ENCODE measurements around the gene TENM4. TPM values are rescaled to one million over a fixed set of nuclear protein-coding genes. Genes with fewer than 3 reads are reported as not detected.

The TENM4 gene
- total RNA-seq, 8 experiments from 2014 or later, result 0.59 to 82.2 (median 24.2) TPM

DNA sequence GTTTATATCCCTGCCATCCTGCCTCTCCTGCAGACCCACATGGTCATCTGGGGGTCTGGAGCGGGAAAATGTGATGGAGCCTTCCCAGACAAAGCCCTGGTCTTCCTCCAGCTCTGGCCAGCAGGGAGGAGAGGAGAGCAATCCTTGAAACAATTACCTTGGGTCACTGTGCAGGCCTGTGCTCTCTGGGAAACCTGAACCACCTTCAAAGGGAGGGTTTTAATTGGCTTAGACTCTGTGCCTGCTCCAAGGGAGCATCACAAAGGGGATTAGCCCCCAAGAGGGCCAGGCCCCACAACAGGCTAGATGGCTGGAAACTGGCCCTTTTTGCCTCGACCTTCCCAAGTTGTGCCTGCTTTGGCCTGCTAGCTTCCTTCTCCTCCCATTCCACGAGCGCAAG lies 351.9 kb downstream of the TENM4 start:
- H3K4me3 ChIP-seq, result no peak overlapping the region
- no peak overlapping the region for H3K27ac ChIP-seq
- peaks cover 27 to 32% of the 10 kb centered on the region in 2 donors for H3K4me1 ChIP-seq (replicated peaks in 1 of 2)
- in situ Hi-C loops (cut with MboI; ENCODE audit: low pct_unique_long_range_greater_than_20kb in 2 of 9, low sequenced_read_pairs in 9 of 9, unreplicated experiment in 9 of 9), result loop anchor here in 1 of 9 experiments (25.0 kb wide), 1 partner anchor 427 kb away; no protein-coding TSS in a partner anchor
- ATAC-seq (replicated peaks in 6 of 8), result no peak
- 27 to 100% (median 56%) methylated on average over 1 to 4 of the region's 4 CpGs; no CpG with 5 or more reads in 4 of the 10 experiments for WGBS, 10 experiments

DNA sequence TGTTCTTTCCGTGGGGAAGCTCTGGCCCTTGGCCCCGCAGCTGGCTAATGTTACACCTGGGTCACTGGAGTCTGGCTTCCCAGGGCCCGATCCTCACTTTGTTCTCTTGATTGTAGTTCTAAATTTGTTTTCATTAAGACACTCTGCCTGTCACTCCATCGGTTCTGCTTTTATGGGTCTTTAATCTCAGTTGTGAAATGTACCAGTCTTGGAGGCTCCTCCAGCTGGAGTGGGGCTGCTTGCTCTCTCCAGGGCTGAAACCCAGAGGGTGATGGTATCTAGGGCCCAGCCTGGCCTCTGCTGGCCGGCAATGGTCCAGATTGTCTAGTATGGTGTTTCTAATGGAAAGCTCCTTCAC lies 352.9 kb downstream of the TENM4 start:
- 20 to 83% (median 35%) methylated on average over 1 to 3 of the region's 5 CpGs; no CpG with 5 or more reads in 6 of the 10 experiments for whole genome bisulfite sequencing, 10 experiments
- Histone ChIP-seq H3K4me3 (no peak overlapping the region), H3K4me1 (replicated peaks in 1 of 2) (peaks cover 31 to 35% of the 10 kb centered on the region in 2 donors), H3K27ac (peak overlapping the region in 1 of 2 donors; percentile 19)
- peak in 5 of 8 experiments; percentile 39 to 60 (median 49) for ATAC-seq (replicated peaks in 6 of 8)
- in situ Hi-C loops (cut with MboI; ENCODE audit: low pct_unique_long_range_greater_than_20kb in 2 of 9, low sequenced_read_pairs in 9 of 9, unreplicated experiment in 9 of 9), result loop anchor here in 1 of 9 experiments (25.0 kb wide), 1 partner anchor 426 kb away; no protein-coding TSS in a partner anchor

DNA sequence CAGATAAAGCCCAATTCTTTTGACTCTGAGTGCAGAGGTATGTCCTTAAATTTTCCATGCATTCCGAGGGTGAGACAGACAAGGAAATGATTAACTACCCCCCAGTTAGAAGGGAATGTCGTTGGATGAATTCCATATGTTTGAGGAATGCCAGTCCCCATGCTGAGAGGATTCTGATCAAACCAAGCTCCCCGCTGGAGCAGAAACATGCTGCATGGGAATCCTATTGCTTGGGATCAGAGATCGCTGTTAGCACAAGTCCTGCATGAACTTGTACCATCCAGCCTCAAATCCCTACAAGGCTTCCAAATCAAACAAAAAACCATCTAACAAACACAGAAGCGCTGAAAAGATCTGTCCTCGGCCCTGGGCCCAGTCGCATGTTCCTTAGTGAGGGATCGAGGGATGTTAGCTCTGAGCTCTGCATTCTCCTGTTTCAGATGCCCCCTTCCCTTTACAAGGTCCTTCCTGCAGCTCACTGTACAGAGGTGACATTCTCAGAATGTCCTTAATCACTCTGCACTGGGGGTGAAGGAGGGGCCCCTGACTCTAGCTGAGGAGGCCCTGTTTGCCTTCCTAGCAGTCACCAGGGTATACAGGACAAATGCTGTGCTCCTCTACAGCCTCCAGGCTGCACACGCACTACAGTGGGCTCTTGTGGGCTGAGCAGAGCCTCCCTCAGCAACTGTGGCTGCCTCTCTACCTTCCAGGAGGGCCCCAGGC lies 353.4 kb downstream of the TENM4 start:
- peak in 6 of 8 experiments; percentile 43 to 93 (median 92) for ATAC-seq (replicated peaks in 6 of 8)
- Histone ChIP-seq H3K4me1 (replicated peaks in 1 of 2) (peaks cover 37 to 39% of the 10 kb centered on the region in 2 donors), H3K4me3 (no peak overlapping the region), H3K27ac (peak overlapping the region in 1 of 2 donors; percentile 19)
- in situ Hi-C loops (cut with MboI; ENCODE audit: low pct_unique_long_range_greater_than_20kb in 2 of 9, low sequenced_read_pairs in 9 of 9, unreplicated experiment in 9 of 9), result loop anchor here in 1 of 9 experiments (25.0 kb wide), 1 partner anchor 425 kb away; no protein-coding TSS in a partner anchor
- whole genome bisulfite sequencing, 10 experiments, result 0 to 80% (median 20%) methylated on average over 1 to 5 of the region's 9 CpGs; no CpG with 5 or more reads in 1 of the 10 experiments

DNA sequence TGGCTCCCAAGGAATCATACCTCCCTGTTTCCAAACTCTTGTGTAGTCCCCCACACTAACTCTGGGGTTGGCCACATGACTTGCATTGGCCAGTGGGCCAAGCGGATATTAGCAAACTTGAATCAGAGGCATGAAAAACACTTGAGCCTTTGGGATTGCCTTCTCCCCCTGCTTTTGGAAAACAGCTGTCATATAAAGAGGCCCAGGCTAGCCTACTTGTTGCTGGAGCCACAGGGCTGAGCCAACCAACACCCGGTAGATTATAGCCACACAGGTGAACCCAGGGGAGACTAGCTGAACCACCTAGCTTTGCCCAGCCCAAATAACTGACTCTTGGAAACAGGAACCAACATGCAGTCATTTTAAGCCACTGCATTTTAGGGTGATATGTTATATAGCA lies 354.8 kb downstream of the TENM4 start:
- no peak for ATAC-seq (replicated peaks in 6 of 8)
- Histone ChIP-seq H3K27ac (no peak overlapping the region), H3K4me3 (no peak overlapping the region), H3K4me1 (replicated peaks in 1 of 2) (peaks cover 39 to 47% of the 10 kb centered on the region in 2 donors)
- in situ Hi-C loops (cut with MboI; ENCODE audit: low pct_unique_long_range_greater_than_20kb in 2 of 9, low sequenced_read_pairs in 9 of 9, unreplicated experiment in 9 of 9), result loop anchor here in 1 of 9 experiments (25.0 kb wide), 1 partner anchor 424 kb away; no protein-coding TSS in a partner anchor
- WGBS, 10 experiments, result 29 to 100% (median 100%) methylated on average over 1 to 2 of the region's 2 CpGs; no CpG with 5 or more reads in 5 of the 10 experiments

DNA sequence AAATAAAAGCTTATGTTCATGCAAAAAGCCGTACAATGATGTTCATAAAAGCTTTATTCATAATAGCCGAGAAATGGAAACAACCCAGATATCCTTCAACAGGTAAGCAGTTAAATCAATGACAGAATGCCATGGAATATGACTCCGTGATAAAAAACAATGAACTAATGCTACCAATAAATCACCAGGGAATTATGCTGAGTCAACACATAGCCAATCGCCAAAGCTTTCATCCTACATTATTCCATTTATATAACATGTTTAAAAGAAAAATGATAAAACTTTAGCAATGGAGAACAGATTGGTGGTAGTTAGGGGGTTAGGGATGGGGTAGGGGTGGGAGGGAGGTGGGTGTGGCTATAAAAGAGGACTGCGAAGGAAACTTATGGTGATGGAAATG lies 356.4 kb downstream of the TENM4 start:
- Histone ChIP-seq H3K4me3 (no peak overlapping the region), H3K27ac (no peak overlapping the region), H3K4me1 (replicated peaks in 1 of 2) (peaks cover 39 to 50% of the 10 kb centered on the region in 2 donors)
- no peak for ATAC-seq (replicated peaks in 6 of 8)
- WGBS, 10 experiments, result 74 to 100% (median 88%) methylated on average over 1 to 4 of the region's 5 CpGs
- in situ Hi-C loops (cut with MboI; ENCODE audit: low pct_unique_long_range_greater_than_20kb in 2 of 9, low sequenced_read_pairs in 9 of 9, unreplicated experiment in 9 of 9), result loop anchor here in 1 of 9 experiments (25.0 kb wide), 1 partner anchor 422 kb away; no protein-coding TSS in a partner anchor

- 48 to 80% (median 64%) methylated on average over 1 to 6 of the region's 6 CpGs; no CpG with 5 or more reads in 2 of the 10 experiments for WGBS, 10 experiments
- Histone ChIP-seq H3K27ac (no peak overlapping the region), H3K4me1 (replicated peaks in 1 of 2) (peaks cover 45 to 46% of the 10 kb centered on the region in 2 donors), H3K4me3 (no peak overlapping the region)
- in situ Hi-C loops (cut with MboI; ENCODE audit: low pct_unique_long_range_greater_than_20kb in 2 of 9, low sequenced_read_pairs in 9 of 9, unreplicated experiment in 9 of 9), result loop anchor here in 1 of 9 experiments (25.0 kb wide), 1 partner anchor 421 kb away; no protein-coding TSS in a partner anchor
- no peak for ATAC-seq (replicated peaks in 6 of 8)
Observed at GRCh38 chr11:79083352-79083751, 357.5 kb downstream of the TENM4 start.

GRCh38 chr11:79082907-79083306 lies 357.9 kb downstream of the TENM4 start:
- peaks cover 43 to 46% of the 10 kb centered on the region in 2 donors for H3K4me1 ChIP-seq (replicated peaks in 1 of 2)
- 35 to 80% (median 45%) methylated on average over 1 to 7 of the region's 7 CpGs; no CpG with 5 or more reads in 4 of the 10 experiments for WGBS, 10 experiments
- no peak overlapping the region for H3K27ac ChIP-seq
- H3K4me3 ChIP-seq, result no peak overlapping the region
- in situ Hi-C loops (cut with MboI; ENCODE audit: low pct_unique_long_range_greater_than_20kb in 2 of 9, low sequenced_read_pairs in 9 of 9, unreplicated experiment in 9 of 9), result loop anchor here in 1 of 9 experiments (25.0 kb wide), 1 partner anchor 421 kb away; no protein-coding TSS in a partner anchor
- peak in 4 of 8 experiments; percentile 24 to 40 (median 29) for ATAC-seq (replicated peaks in 6 of 8)

DNA sequence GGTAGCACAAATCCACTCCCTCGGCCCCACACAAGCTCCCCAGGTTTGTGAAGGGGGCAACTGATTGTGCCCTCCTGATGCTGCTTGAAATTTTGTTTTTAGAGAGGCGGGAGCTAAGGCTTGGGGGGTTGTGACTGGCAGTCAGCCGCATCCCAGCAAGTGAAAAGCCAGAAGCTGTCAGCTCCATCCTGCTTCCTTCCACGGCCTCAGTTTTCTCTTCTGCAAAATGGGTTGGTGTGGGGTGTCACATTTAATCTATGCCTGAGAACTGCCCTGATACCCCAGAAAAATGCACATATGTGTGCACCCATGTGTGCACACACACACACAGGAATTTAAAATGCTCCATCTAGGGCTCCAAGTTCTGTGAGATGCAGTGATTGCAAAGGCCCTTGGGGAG lies 358.6 kb downstream of the TENM4 start:
- 62 to 90% (median 82%) methylated on average over 1 to 4 of the region's 4 CpGs; no CpG with 5 or more reads in 5 of the 10 experiments for WGBS, 10 experiments
- ATAC-seq (replicated peaks in 6 of 8), result no peak
- no peak overlapping the region for H3K27ac ChIP-seq
- in situ Hi-C loops (cut with MboI; ENCODE audit: low pct_unique_long_range_greater_than_20kb in 2 of 9, low sequenced_read_pairs in 9 of 9, unreplicated experiment in 9 of 9), result loop anchor here in 1 of 9 experiments (25.0 kb wide), 1 partner anchor 420 kb away; no protein-coding TSS in a partner anchor
- no peak overlapping the region for H3K4me3 ChIP-seq
- H3K4me1 ChIP-seq (replicated peaks in 1 of 2), result peaks cover 41 to 45% of the 10 kb centered on the region in 2 donors

DNA sequence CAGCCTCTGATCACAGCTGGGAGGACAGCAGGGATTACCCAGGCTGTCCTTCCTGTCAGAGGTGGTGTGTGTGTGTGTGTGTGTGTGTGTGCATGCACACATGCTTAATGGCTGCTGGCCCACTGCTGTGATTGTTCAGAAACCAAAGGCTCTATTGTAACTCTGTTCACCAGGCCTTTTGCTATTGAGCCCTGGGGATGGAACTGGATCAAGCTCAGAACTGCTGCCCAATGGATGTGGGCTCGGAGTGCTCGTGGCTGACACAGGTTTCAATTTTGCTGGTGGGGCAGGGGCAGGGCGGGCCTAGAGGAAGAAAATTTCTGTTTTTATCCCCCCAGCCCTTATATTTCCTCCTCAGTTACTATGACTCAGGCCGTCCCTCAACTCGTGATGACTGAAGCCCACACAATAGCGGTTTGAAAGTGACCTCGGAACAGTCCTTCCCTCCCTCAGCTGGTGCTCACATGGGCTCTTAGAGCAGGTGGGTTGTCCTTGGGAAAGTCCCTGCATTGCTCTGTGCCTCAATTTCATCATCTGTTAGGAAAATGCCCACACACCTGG lies 359.3 kb downstream of the TENM4 start:
- no peak overlapping the region for H3K27ac ChIP-seq
- 40 to 80% (median 71%) methylated on average over 1 to 7 of the region's 7 CpGs; no CpG with 5 or more reads in 5 of the 10 experiments for WGBS, 10 experiments
- H3K4me1 ChIP-seq (replicated peaks in 1 of 2), result peaks cover 36 to 39% of the 10 kb centered on the region in 2 donors
- no peak overlapping the region for H3K4me3 ChIP-seq
- in situ Hi-C loops (cut with MboI; ENCODE audit: low pct_unique_long_range_greater_than_20kb in 2 of 9, low sequenced_read_pairs in 9 of 9, unreplicated experiment in 9 of 9), result loop anchor here in 1 of 9 experiments (25.0 kb wide), 1 partner anchor 419 kb away; no protein-coding TSS in a partner anchor
- peak in 5 of 8 experiments; percentile 31 to 62 (median 57) for ATAC-seq (replicated peaks in 6 of 8)

DNA sequence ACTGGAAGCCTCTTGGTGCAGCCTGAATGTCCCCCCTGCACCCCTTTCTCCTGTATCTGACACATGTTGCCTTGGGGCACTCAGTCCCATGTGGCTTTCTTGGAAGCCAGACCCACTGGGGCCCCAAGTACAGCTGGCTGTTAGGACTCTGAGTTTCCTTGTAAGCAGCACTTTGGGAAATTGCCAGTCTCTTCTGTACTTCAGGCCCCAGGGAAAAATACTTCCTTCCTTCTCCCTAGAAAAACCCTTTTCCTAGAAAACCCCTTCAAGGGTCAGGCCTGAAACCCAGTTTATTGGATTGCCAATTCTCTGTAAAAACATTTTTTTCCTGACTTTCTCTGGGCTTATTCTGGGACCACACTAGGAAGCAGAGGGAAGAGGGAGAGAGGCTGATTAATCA lies 360.3 kb downstream of the TENM4 start:
- Histone ChIP-seq H3K4me1 (replicated peaks in 1 of 2) (peaks cover 36 to 39% of the 10 kb centered on the region in 2 donors), H3K27ac (no peak overlapping the region), H3K4me3 (no peak overlapping the region)
- in situ Hi-C loops (cut with MboI; ENCODE audit: low pct_unique_long_range_greater_than_20kb in 2 of 9, low sequenced_read_pairs in 9 of 9, unreplicated experiment in 9 of 9), result loop anchor here in 1 of 9 experiments (25.0 kb wide), 1 partner anchor 418 kb away; no protein-coding TSS in a partner anchor
- peak in 1 of 8 experiments; percentile 32 for ATAC-seq (replicated peaks in 6 of 8)

GRCh38 chr11:79078999-79079398 lies 361.8 kb downstream of the TENM4 start:
- in situ Hi-C loops (cut with MboI; ENCODE audit: low pct_unique_long_range_greater_than_20kb in 2 of 9, low sequenced_read_pairs in 9 of 9, unreplicated experiment in 9 of 9), result loop anchor here in 1 of 9 experiments (25.0 kb wide), 1 partner anchor 417 kb away; no protein-coding TSS in a partner anchor
- peaks cover 36 to 39% of the 10 kb centered on the region in 2 donors for H3K4me1 ChIP-seq (replicated peaks in 1 of 2)
- no peak overlapping the region for H3K4me3 ChIP-seq
- 60 to 100% (median 94%) methylated on average over 1 to 5 of the region's 7 CpGs; no CpG with 5 or more reads in 5 of the 10 experiments for WGBS, 10 experiments
- ATAC-seq (replicated peaks in 6 of 8), result peak in 5 of 8 experiments; percentile 14 to 45 (median 16)
- no peak overlapping the region for H3K27ac ChIP-seq

- in situ Hi-C loops (cut with MboI; ENCODE audit: low pct_unique_long_range_greater_than_20kb in 2 of 9, low sequenced_read_pairs in 9 of 9, unreplicated experiment in 9 of 9), result loop anchor here in 1 of 9 experiments (25.0 kb wide), 1 partner anchor 416 kb away; no protein-coding TSS in a partner anchor
- Histone ChIP-seq H3K4me1 (replicated peaks in 1 of 2) (peaks cover 36 to 37% of the 10 kb centered on the region in 2 donors), H3K27ac (no peak overlapping the region), H3K4me3 (no peak overlapping the region)
- no peak for ATAC-seq (replicated peaks in 6 of 8)
- WGBS, 10 experiments, result 60 to 100% (median 67%) methylated on average over 1 to 2 of the region's 2 CpGs; no CpG with 5 or more reads in 3 of the 10 experiments
Observed at GRCh38 chr11:79078456-79078855, 362.4 kb downstream of the TENM4 start.

Measured in motor neuron (in vitro differentiated cells).